HG02885 (cell line): Measurements from ENCODE around the gene BBLN.
A peak's percentile ranks its signal among the peaks of the same experiment; 100 is the strongest.
"Not testable (repeated sequence)": the region's sequence is repeated elsewhere in the genome, so short reads cannot be mapped to it uniquely, and the experiment has no call there.

Experiments used
- ATAC-seq: cut with Tn5 transposase; IDR thresholded peaks from one replicate; pipeline ENCODE4 v1.9.1; 2021; ENCODE audit warnings: mild to moderate bottlenecking; ENCODE audit not compliant: unreplicated experiment, poor library complexity

The BBLN gene

GRCh38 chr9:128123451-128124080, 36.5 kb upstream of the BBLN start:
- ATAC-seq: no peak

- ATAC-seq: no peak
Observed at GRCh38 chr9:128124451-128124850, 35.6 kb upstream of the BBLN start.

GRCh38 chr9:128124873-128125579, 35.0 kb upstream of the BBLN start:
- no peak for ATAC-seq

- ATAC-seq: no peak
Observed at GRCh38 chr9:128125580-128126354, 34.3 kb upstream of the BBLN start.

GRCh38 chr9:128127568-128127989, 32.5 kb upstream of the BBLN start, which contains the start of gene PTGES2:
Gene PTGES2 (minus strand): TSS chr9:128127729. CDS start chr9:128127717, 12 bp downstream.
- peak; percentile 63 for ATAC-seq

GRCh38 chr9:128127990-128128835, 31.9 kb upstream of the BBLN start:
- peak; percentile 63 for ATAC-seq

GRCh38 chr9:128128836-128129590, 31.1 kb upstream of the BBLN start:
- no peak for ATAC-seq

GRCh38 chr9:128129976-128130590, 30.0 kb upstream of the BBLN start:
- ATAC-seq: not testable (repeated sequence)

- not testable (repeated sequence) for ATAC-seq
Observed at GRCh38 chr9:128130651-128131050, 29.4 kb upstream of the BBLN start.

- ATAC-seq: not testable (repeated sequence)
Observed at GRCh38 chr9:128131346-128131745, 28.7 kb upstream of the BBLN start.

- not testable (repeated sequence) for ATAC-seq
Observed at GRCh38 chr9:128132139-128132538, 27.9 kb upstream of the BBLN start.

GRCh38 chr9:128135561-128135960, 24.5 kb upstream of the BBLN start:
- not testable (repeated sequence) for ATAC-seq

GRCh38 chr9:128136816-128137793, 23.0 kb upstream of the BBLN start:
- no peak for ATAC-seq

- no peak for ATAC-seq
Observed at GRCh38 chr9:128138001-128138400, 22.1 kb upstream of the BBLN start.

- no peak for ATAC-seq
Observed at GRCh38 chr9:128139621-128140020, 20.4 kb upstream of the BBLN start.

GRCh38 chr9:128141604-128142003, 18.5 kb upstream of the BBLN start:
- no peak for ATAC-seq

GRCh38 chr9:128142061-128142460, 18.0 kb upstream of the BBLN start:
- no peak for ATAC-seq

- no peak for ATAC-seq
Observed at GRCh38 chr9:128142596-128142995, 17.5 kb upstream of the BBLN start.
